GM12874 (cell line): ENCODE measurements around the gene ELOVL6.

Experiments
- CTCF ChIP-seq: IDR thresholded peaks from 2 replicates; pipeline ENCODE4 v1.5.1; 2011; ENCODE audit warnings: low read depth, mild to moderate bottlenecking, control low read depth, low read length, moderate library complexity; ENCODE audit not compliant: insufficient read depth

The ELOVL6 gene

GRCh38 chr4:110002326-110002725, 196.1 kb downstream of the ELOVL6 start:
- TF ChIP-seq CTCF, result no peak

- TF ChIP-seq CTCF, result no peak
These were observed 198.9 kb downstream of the ELOVL6 start for GRCh38 chr4:109999585-109999912.

- peak; percentile 44 for TF ChIP-seq CTCF
These were observed 199.4 kb downstream of the ELOVL6 start for GRCh38 chr4:109998867-109999584.

- no peak for TF ChIP-seq CTCF
These were observed 201.9 kb downstream of the ELOVL6 start for GRCh38 chr4:109996526-109996925.
